ENCODE measurements around the gene AMPD1. TPM values are rescaled to one million over a fixed set of nuclear protein-coding genes. Genes with fewer than 3 reads are reported as not detected.
A peak's percentile ranks its signal among the peaks of the same experiment; 100 is the strongest.

AMPD1 gene
- polyA plus RNA-seq (ENCODE audit: insufficient read length in 12 of 12), result 100 to 1,000 TPM in 6 of 12 donors, 10 to 100 TPM in 5, not detected in 1; 28.6 to 217 (median 114) TPM
- long read RNA-seq, donor 1, result 0 reads
- long read RNA-seq, donor 2, partial matches to known transcripts, result 0 of 13 reads
- long read RNA-seq, donor 2, other reads (novel, unspliced or antisense), result 13 of 13 reads
- long read RNA-seq, donor 3, result 0 reads
- long read RNA-seq, donor 4, partial matches to known transcripts, result 0 of 8 reads
- long read RNA-seq, donor 4, other reads (novel, unspliced or antisense), result 7 of 8 reads
- long read RNA-seq, donor 5, partial matches to known transcripts, result 0 of 15 reads
- long read RNA-seq, donor 5, other reads (novel, unspliced or antisense), result 15 of 15 reads
- long read RNA-seq, donor 6, result 0 reads
- long read RNA-seq, donor 7, result 0 reads
- long read RNA-seq, donor 8, partial matches to known transcripts, result 5 of 15 reads
- long read RNA-seq, donor 8, other reads (novel, unspliced or antisense), result 9 of 15 reads
- long read RNA-seq, donor 9, result 0 reads
- long read RNA-seq, donor 10, partial matches to known transcripts, result 8 of 32 reads
- long read RNA-seq, donor 10, other reads (novel, unspliced or antisense), result 22 of 32 reads
- long read RNA-seq, donor 11, result 0 reads

DNA sequence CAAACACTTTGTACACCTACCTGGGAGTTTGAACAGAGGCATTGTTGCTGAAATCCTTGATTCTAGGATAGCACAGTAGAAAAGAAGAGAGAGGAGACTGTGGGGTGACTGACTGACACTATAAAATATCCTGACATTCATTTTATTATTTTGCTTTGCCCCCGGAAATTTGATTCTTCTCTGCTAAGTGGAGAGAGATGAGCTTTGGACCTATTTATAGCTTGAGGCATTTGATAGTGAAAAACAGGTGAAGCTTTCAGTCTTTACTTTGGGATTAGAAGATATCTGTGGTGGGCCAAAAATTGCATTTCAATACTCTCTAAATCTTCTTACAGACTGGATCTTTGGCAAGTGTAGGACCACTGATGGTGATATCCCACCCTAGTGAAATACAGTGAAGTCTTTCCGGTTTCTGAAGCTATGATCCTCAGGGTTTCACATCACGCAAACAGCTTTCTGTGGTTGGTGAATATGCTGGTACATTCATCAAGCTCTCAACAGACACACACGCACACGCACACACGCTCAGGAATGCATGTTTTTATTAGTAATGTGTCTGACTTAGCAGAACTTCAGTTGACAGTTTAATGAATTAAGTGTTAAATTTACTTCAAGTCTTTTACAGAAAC lies at the start of gene AMPD1:
AMPD1 (minus strand) TSS at position 117 of the 629 bp plus-strand sequence; CDS start at position 42, 75 bp downstream.
- no peak for DNase-seq

DNA sequence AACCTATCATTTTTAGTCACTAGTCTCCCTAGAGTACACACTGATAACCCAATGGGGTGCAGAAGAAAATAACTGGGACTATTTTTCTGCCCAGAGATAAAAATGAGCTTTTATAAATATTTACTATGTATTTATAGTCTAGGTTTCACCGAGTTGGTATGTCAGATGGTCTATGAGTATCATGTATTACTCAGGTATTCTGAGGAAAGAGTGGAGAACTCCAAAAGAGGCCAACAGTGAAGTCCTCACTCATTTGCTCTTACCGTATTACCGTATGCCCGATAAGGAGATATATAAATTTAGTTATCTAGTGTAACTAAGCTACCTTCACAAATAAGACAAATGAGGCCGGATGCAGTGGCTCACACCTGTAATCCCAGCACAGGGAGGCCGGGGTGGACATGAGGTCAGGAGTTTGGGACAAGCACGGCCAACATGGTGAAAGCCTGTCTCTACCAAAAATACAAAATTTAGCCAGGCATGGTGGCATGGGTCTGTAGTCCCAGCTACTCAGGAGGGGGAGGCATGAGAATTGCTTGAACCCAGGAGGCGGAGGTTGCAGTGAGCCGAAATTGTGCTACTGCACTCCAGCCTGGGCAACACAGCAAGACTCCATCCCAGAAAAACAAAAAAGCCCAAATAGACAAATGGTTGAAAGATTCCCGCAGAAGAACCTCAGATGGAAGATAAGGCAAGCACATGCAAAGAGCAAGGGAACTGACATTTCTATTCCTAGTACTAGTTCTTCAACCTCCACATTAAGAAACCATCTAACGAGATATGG lies 46.8 kb upstream of the AMPD1 start:
- no peak for DNase-seq

DNA sequence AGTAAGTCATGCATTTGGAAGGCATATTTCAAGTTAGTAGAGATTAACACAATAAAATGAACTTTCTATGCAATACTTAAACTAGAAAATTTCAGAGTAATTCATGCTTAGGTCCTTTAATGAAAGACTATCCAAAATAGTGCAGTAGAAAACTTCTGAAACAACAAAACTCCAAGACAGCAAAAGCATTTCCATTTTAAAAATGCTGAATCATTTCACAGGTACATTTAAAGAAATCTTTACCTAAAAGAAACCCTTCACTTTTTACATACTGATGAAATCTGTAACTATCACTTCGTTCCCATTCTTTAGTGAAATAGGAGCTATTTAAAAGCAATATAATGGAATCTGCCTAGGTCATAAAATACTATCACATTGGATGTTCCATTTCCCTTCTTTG lies 45.0 kb upstream of the AMPD1 start:
- no peak for DNase-seq

DNA sequence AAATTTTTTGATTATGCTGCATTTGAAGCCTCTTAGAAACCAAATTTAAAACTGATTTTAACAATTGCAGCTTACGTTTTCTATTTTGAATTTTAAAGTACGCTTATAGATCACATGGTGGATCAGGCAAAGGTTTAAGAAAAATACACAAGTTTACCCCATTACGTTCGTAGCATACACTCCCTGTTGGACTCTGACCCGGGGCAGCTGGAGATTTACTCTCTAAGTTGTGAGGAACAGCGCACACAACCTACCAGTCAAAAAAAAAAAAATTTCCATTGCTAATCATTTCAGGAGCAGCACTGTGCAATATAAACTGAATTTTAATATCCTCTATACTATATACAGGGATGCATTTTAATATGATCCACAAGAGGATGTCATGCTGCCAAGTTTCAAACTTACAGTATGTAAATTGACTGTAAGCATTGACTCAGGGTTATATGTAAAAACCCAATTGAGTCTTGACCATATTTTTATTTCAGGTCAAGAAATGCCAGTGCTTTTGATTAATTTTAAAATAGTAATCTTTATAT lies 42.0 kb upstream of the AMPD1 start:
- DNase-seq, result no peak

DNA sequence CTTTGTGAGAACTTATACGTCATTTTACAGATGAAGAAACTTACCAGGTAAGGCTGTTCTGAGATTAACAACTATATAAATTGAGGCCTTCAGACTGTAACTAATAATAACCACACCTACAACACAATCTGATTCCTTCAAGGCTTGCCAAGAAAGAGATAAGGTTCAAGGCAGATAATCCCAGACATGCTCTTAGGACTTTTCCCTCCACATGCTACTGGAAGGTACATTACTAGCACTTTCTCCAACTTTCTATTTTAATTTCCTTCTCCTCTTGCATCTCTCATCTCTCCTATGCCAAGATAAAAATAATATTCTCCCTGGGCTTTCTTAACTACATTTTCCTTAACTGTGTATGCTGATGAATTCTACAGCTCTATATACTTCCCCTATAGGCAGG lies 40.1 kb upstream of the AMPD1 start:
- DNase-seq, result no peak

DNA sequence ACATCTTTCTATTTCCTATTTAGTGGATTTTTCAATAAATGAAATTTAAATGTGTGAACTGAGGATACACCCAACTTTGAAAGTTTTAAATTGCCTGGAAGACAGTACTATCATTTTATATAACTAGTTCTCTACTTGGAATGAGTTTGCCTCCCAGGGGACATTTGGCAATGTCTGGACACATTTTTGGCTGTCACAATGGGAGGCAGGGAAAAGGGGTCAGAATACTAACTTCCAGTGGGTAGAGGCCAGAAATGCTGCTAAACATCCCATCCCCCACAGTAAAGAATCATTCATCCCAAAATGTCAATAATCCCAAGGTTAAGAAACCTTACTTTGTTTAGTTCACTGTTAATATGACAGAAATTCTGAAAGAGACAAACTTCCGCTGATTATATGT lies 34.4 kb upstream of the AMPD1 start:
- DNase-seq, result no peak

DNA sequence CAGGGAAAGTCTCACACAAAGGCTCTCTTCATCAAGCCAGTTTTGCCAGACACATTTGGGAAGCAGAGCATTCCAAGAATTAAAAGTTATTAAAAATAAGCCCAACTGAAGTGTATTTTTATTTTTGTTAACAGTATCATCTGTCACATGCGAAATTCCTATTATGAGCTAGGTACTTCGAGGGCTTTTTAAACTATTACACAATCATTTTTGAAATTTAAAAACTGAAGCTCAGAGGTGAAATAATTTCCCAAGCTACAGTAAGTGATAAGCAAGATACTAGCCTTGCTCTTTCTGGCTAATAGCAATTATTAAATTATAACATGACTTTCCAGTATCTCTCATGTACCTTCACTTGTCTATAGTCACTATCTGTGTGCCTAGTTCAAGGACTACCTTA lies 33.2 kb upstream of the AMPD1 start:
- no peak for DNase-seq

DNA sequence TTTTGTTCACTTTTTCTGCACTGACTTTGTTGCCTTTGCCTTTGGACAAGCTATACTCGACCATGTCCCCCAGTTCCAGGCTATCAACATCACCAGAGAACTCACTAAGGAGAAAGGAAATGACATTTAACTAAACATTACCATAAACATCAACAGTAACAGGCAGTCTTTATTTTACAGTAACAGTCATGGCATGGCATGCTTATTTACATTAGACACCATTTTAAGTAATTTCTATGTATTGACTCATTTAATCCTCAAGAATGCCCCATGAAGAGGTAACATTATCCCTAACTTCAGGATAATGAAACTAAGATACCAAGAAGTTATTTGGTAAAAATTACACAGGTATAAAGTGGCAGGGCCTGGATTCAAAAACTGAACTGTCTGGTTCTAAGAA lies 29.9 kb upstream of the AMPD1 start:
- no peak for DNase-seq

DNA sequence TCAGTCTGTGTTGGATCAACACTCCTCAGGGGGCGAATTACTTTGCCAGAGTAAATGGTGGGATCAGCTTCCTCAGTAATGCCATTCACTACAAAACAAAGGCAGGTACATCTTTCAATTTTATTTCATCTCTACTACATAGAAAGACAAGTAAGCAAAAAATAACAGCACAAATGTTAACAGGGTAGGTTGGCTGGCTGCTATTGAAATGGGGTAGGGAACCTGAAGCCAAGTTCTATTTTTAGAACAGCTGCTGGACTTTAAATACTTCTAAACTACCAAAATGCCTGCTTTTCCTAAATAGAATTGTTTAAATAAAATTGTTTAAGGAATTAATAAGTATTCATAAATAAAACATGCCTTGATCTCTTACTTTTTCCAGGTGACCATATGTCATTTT lies 28.6 kb upstream of the AMPD1 start:
- DNase-seq, result no peak

DNA sequence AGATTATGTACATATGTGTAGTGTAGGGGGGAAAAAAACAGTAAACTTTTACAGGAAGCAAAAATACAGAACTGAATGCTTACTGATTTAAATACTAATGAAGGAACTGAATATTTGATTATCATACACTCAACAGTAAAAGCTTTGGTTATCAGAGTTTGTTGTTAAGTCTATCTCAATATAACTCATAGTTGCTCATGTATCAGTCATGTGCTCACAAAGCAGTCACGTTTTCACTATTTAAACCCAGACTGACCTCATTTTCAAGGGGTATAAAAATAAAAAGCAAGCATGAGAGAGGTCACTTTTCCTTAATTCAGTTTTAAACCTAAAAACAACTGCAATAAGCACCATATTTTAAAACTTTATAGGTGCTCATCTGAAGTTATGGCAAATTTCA lies 28.1 kb upstream of the AMPD1 start:
- no peak for DNase-seq

DNA sequence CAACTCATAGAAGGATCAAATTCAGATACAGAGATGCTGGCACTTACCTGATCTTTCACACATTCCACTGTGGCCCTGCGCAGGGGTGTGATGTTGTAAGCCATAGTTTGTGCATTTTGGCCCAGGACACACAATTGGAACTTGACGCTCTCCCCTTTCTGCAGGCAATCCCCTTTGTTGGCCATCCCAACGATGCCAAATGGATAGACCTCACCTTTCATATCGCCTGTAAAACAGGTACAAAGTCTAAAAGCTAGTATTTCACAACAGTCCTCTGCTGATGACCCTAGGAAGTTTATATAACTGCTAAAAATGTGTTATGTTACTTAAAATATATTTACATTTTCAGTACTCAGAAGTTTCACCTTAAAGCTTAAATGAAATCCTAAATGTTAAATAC lies 25.1 kb upstream of the AMPD1 start:
- no peak for DNase-seq

DNA sequence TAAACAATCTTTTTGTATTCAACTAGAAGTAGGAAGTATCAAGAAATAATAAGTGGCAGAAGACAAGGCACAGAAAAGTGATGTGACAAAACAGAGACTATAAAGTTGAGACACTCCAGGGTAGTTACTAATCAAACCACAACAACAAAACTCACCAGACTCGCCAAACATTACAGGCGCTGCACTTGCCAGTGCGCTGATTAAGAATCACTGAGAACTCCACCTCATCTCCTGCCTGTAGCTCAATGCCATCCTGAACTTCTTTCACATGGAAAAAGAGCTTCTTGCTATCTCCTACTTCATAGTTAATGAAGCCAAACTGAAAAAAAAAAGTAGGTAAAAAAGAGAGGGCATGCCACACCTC lies 24.1 kb upstream of the AMPD1 start:
- no peak for DNase-seq

DNA sequence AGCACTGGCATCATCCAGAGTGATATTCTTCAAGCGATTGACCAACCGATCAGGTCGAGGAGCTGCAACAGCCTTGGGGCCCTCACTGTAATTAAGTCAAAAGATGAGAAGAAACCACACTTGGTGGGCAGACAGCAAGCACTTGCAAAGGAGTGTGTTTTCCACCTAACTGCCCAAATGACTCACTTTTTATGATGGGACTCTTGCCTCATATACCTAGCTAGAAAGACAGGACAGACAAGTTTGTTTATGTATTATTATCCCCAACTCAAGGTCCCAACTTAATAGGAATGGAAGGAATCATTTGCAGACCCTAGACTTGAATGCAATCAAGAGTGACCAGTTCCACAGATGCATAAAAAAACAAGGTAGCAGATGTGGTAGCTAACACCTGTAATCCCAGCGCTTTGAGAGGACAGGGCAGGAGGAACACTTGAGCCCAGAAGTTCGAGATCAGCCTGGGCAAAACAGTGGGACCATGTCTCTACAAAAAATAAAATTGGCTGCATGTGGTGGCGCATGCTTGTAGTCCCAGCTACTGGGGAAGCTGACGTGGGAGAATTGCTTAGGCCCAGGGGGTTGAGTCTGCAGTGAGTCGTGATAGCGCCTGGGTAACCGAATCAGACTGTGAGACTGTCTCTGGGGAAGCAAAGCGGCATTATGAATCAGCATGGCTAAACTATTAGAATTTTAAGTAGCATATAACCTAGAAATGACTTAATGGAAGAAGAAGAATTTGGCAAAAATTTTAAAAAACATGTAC lies 23.5 kb upstream of the AMPD1 start:
- no peak for DNase-seq

DNA sequence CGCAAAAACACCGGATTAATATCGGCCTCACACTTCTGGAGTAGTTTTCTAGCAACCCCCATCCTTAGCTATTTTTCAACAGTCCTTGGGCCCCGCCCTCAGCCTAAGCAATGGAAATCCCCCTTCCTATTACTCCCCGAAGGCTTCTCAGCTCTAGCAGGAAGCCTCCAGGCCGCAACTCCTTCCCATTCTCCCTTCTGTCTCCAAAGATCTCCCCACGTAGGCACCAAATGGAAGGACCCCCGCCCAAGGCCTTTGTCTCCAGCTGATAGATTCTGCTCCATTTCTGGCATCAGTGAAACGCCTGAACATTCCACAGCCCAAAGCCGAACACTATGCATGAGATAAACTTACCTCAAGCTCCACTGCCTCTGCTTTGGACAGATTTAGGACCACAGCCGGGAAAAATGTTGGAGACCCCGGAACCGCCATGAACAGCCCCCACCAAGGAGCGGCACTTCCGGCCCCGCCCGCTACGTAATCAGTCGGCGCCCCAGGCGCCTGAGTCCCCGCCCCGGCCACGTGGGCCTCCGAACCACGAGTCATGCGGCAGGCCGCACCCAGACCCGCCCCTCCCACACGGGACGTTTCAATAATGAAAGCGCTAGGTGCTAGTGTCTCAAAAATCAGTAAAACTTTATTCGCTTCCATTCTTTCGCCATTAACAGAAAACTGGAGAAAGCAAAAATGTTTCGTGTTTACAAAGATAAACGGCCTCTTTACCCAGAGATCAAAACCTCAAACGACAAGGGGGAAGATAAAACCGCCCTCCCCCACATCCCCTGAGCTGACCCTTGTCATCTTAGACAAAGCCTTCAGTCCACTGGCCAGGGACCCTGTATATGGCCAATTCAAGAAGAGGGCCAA lies 21.2 kb upstream of the AMPD1 start, which contains the start of gene NRAS:
NRAS (minus strand) TSS at position 468 of the 867 bp plus-strand sequence. CDS start 611 bp downstream, outside the sequence.
- peak; percentile 95 for DNase-seq

DNA sequence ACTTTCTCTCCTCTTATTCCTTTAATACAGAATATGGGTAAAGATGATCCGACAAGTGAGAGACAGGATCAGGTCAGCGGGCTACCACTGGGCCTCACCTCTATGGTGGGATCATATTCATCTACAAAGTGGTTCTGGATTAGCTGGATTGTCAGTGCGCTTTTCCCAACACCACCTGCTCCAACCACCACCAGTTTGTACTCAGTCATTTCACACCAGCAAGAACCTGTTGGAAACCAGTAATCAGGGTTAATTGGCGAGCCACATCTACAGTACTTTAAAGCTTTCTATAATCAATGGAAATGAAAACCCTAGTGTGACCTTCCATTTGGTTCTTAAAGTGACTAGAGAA lies 20.6 kb upstream of the AMPD1 start:
- DNase-seq, result peak; percentile 9

DNA sequence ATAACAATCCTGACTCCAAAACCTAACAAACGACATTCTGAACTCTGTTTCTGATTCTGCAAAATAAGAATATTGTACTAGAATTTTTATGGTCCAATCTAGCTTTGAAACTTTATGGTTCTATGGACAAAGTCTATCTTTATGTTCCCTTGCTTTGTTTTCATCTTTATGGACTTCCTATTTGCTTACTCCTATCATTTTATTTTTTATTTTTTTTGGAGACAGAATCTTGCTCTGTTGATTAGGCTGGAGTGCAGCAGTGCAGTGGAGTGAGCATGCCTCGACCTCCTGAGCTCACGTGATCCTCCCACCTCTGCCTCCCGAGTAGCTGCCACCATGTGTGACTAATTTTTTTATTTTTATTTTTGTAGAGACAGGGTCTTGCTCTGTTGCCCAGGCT lies 17.6 kb upstream of the AMPD1 start:
- no peak for DNase-seq

DNA sequence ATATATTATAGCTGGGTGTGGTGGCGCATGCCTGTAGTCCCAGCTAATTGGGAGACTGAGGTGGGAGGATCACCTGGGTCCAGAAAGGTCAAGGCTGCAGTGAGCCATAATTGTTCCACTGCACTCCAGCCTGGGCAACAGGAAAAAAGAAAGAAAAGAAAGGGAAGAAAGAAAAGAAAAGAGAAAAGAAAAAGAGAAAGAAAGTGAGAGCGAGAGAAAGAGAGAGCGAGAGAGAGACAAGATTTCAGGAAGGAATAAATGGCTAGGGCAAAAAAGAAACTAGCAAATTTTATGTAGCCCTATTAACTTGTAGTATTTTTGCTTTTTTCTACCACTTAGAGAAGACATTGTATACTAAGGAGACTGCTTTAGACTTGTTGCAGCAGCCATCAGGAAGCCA lies 15.0 kb upstream of the AMPD1 start:
- no peak for DNase-seq

DNA sequence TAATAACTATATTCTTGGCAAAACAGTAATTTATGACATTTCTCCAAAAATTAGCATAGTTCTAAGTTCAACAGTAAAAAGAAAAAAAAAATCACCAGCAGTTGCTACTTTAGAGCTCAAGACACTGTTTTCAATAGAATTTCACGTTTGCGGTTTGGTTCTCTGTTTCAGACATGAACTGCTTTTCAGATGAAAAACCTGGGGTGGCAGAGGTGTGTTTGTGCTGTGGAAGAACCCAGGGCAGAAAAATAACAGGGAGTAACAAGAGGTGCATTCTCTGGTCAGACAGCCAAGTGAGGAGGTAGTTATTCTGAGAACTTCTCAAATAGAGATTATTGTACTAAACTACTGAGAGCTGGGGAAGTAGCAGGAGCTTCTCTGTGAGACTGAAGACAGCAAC lies 12.3 kb upstream of the AMPD1 start:
- no peak for DNase-seq

DNA sequence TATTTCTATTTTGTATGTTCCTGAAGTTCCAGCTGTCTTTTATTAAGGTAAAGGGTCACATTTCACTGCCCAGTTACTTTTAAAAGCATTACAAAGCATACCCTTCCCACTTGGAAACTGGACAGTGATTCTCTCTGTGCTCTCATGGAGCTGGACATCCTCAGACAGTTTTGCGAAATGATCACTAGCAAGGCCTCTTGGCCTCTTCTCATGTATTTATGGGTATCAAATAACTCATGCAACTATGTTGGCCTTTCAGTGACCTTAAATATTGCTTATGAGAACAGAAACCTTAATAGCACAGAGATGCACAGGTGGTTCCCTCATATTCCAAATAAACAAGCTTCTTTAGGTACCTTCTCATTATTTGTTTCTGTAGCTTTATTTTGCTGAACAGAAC lies 7.9 kb upstream of the AMPD1 start:
- no peak for DNase-seq

DNA sequence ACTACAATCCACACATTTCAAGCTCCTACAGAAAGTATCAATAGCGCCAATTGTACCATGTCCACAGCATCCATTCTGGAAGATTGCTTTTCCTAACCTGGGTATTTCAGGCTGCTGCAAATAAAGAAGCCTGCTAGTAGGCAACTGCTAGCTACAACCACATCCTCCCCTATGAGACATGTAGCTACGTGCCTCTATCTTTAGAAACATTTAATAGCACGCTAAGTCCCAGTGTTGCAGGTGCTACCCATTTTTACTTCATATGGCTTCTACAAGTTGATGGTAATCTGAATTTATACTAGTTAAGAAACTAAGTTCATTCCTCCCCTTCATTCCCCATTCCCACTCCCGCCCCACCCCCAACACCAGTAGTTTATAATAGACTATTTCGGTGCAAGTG lies 7.4 kb upstream of the AMPD1 start:
- DNase-seq, result no peak
